ENCODE measurements around the gene PLEKHM3. TPM values are rescaled to one million over a fixed set of nuclear protein-coding genes. Genes with fewer than 3 reads are reported as not detected.

Gene PLEKHM3
- total RNA-seq, 3 donors from 2014 or later (not counting 1 experiment from before 2014, with no cell fraction given), result 21.7 to 27.7 (median 26.3) TPM

- no peak for ATAC-seq
- no peak for TF ChIP-seq CTCF (IDR thresholded peaks at IDR 0.05)
- Mint-ChIP-seq H3K36me3 (no peaks in the 10 kb centered on the region), H3K4me1 (no peaks in the 10 kb centered on the region), H3K27ac (no peak overlapping the region), H3K9me3 (no peaks in the 10 kb centered on the region), H3K4me3 (no peak overlapping the region), H3K27me3 (ENCODE audit: low read depth in 2 of 2) (peaks cover 0 to 2% of the 10 kb centered on the region in 2 donors)
- Histone ChIP-seq H3K4me1 (ENCODE audit: control insufficient read depth, insufficient read depth, low read length) (no peaks in the 10 kb centered on the region), H3K27me3 (ENCODE audit: control insufficient read depth, insufficient read depth, low read length) (no peaks in the 10 kb centered on the region), H3K9me3 (ENCODE audit: control insufficient read depth, insufficient read depth, low read length) (no peaks in the 10 kb centered on the region), H3K4me3 (ENCODE audit: low read length) (no peak overlapping the region), H3K36me3 (ENCODE audit: control insufficient read depth, insufficient read depth, low read length) (no peaks in the 10 kb centered on the region), H3K27ac (ENCODE audit: low read length) (no peak overlapping the region)
- DNase-seq, result no peak
- intact Hi-C loops (cut with micrococcal nuclease), result no loop called here
- WGBS (ENCODE audit: insufficient coverage), result 88% methylated on average over 8 of the region's 8 CpGs
These were observed 228.6 kb downstream of the PLEKHM3 start for GRCh38 chr2:207796585-207797350.

GRCh38 chr2:207792244-207792785 lies 233.0 kb downstream of the PLEKHM3 start:
- H3K4me3 ChIP-seq (ENCODE audit: low read length), result no peak overlapping the region
- no peaks in the 10 kb centered on the region for H3K36me3 ChIP-seq (ENCODE audit: control insufficient read depth, insufficient read depth, low read length)
- H3K4me3 Mint-ChIP-seq, result no peak overlapping the region
- peak in 1 of 3 donors; percentile 32 for ATAC-seq
- TF ChIP-seq CTCF (IDR thresholded peaks at IDR 0.05), result no peak
- H3K9me3 ChIP-seq (ENCODE audit: control insufficient read depth, insufficient read depth, low read length), result no peaks in the 10 kb centered on the region
- WGBS (ENCODE audit: insufficient coverage), result 69% methylated on average over 4 of the region's 6 CpGs
- no peaks in the 10 kb centered on the region for H3K27me3 ChIP-seq (ENCODE audit: control insufficient read depth, insufficient read depth, low read length)
- intact Hi-C loops (cut with micrococcal nuclease), result no loop called here
- H3K27ac ChIP-seq (ENCODE audit: low read length), result no peak overlapping the region
- H3K4me1 Mint-ChIP-seq, result peaks cover 0 to 4% of the 10 kb centered on the region in 2 donors
- peaks cover 8 to 9% of the 10 kb centered on the region in 2 donors for H3K27me3 Mint-ChIP-seq (ENCODE audit: low read depth in 2 of 2)
- no peaks in the 10 kb centered on the region for H3K36me3 Mint-ChIP-seq
- no peaks in the 10 kb centered on the region for H3K4me1 ChIP-seq (ENCODE audit: control insufficient read depth, insufficient read depth, low read length)
- no peak for DNase-seq
- H3K27ac Mint-ChIP-seq, result no peak overlapping the region
- H3K9me3 Mint-ChIP-seq, result no peaks in the 10 kb centered on the region

GRCh38 chr2:207791579-207792243 lies 233.6 kb downstream of the PLEKHM3 start:
- H3K4me1 Mint-ChIP-seq, result peaks cover 0 to 4% of the 10 kb centered on the region in 2 donors
- DNase-seq (no peak), ATAC-seq (no peak)
- Histone ChIP-seq H3K9me3 (ENCODE audit: control insufficient read depth, insufficient read depth, low read length) (no peaks in the 10 kb centered on the region), H3K27ac (ENCODE audit: low read length) (no peak overlapping the region), H3K36me3 (ENCODE audit: control insufficient read depth, insufficient read depth, low read length) (no peaks in the 10 kb centered on the region), H3K27me3 (ENCODE audit: control insufficient read depth, insufficient read depth, low read length) (no peaks in the 10 kb centered on the region), H3K4me3 (ENCODE audit: low read length) (no peak overlapping the region), H3K4me1 (ENCODE audit: control insufficient read depth, insufficient read depth, low read length) (no peaks in the 10 kb centered on the region)
- 100% methylated on average over 1 of the region's 6 CpGs for WGBS (ENCODE audit: insufficient coverage)
- intact Hi-C loops (cut with micrococcal nuclease), result no loop called here
- no peak overlapping the region for H3K27ac Mint-ChIP-seq
- H3K9me3 Mint-ChIP-seq, result no peaks in the 10 kb centered on the region
- H3K27me3 Mint-ChIP-seq (ENCODE audit: low read depth in 2 of 2), result peaks cover 8 to 9% of the 10 kb centered on the region in 2 donors
- no peak for TF ChIP-seq CTCF (IDR thresholded peaks at IDR 0.05)
- no peak overlapping the region for H3K4me3 Mint-ChIP-seq
- H3K36me3 Mint-ChIP-seq, result no peaks in the 10 kb centered on the region

All from natural killer cell (primary cell).